MM.1S (cell line): ENCODE measurements around the gene ATG5.

ENCODE experiments used
- DNase-seq: peaks from one replicate; pipeline ENCODE4 v3.0.0-alpha.2; 2015
- H2AFZ ChIP-seq: fragments of 300-600 bp; sonication (generic); 2 replicates; pipeline ENCODE4 v1.6.0; 2016; ENCODE audit warnings: antibody characterized with exemption, low read length
- H3F3A ChIP-seq: fragments of 300-600 bp; sonication (generic); 2 replicates; pipeline ENCODE4 v1.6.1; 2016; ENCODE audit warnings: mild to moderate bottlenecking, antibody characterized with exemption, low read length, moderate library complexity, mixed read lengths; ENCODE audit not compliant: insufficient read depth
- H3K27ac ChIP-seq: fragments of 300-600 bp; sonication (generic); 2 replicates; pipeline ENCODE4 v1.5.1; 2016; ENCODE audit warnings: mild to moderate bottlenecking, low read length
- H3K27me3 ChIP-seq: fragments of 300-600 bp; sonication (generic); replicated peaks from 2 replicates; pipeline ENCODE4 v1.6.0; 2016; ENCODE audit warnings: low read length; ENCODE audit not compliant: insufficient read depth
- H3K36me3 ChIP-seq: fragments of 300-600 bp; sonication (generic); replicated peaks from 2 replicates; pipeline ENCODE4 v1.6.1; 2016; ENCODE audit warnings: mild to moderate bottlenecking, low read length, mixed read lengths; ENCODE audit not compliant: insufficient read depth
- H3K4me1 ChIP-seq: fragments of 300-600 bp; sonication (generic); 2 replicates; pipeline ENCODE4 v1.6.1; 2016; ENCODE audit warnings: low read length, mixed read lengths
- H3K4me2 ChIP-seq: fragments of 300-600 bp; sonication (generic); 2 replicates; pipeline ENCODE4 v1.6.0; 2016; ENCODE audit warnings: low read depth, low read length
- H3K4me3 ChIP-seq: fragments of 300-600 bp; sonication (generic); 2 replicates; pipeline ENCODE4 v1.5.1; 2016; ENCODE audit warnings: low read length, mixed read lengths
- H3K79me2 ChIP-seq: fragments of 300-600 bp; sonication (generic); 2 replicates; pipeline ENCODE4 v1.6.1; 2016; ENCODE audit warnings: mixed run types, low read length, mixed read lengths
- H3K9ac ChIP-seq: fragments of 300-600 bp; sonication (generic); 2 replicates; pipeline ENCODE4 v1.6.1; 2016; ENCODE audit warnings: low read length, mixed read lengths
- H3K9me2 ChIP-seq: fragments of 300-600 bp; sonication (generic); replicated peaks from 2 replicates; pipeline ENCODE4 v1.6.1; 2016; ENCODE audit warnings: mild to moderate bottlenecking, low read length, mixed read lengths; ENCODE audit not compliant: insufficient read depth
- H3K9me3 ChIP-seq: fragments of 300-600 bp; sonication (generic); replicated peaks from 2 replicates; pipeline ENCODE4 v1.6.1; 2016; ENCODE audit warnings: mild to moderate bottlenecking, low read length, mixed read lengths; ENCODE audit not compliant: insufficient read depth
- H4K20me1 ChIP-seq: fragments of 300-600 bp; sonication (generic); 2 replicates; pipeline ENCODE4 v1.6.1; 2016; ENCODE audit warnings: mild to moderate bottlenecking, low read length, moderate library complexity, mixed read lengths; ENCODE audit not compliant: insufficient read depth
- EZH2 ChIP-seq: fragments of 300-600 bp; sonication (generic); optimal IDR thresholded peaks from 2 replicates; pipeline ENCODE3; 2017; ENCODE audit warnings: low read depth, mild to moderate bottlenecking, antibody characterized with exemption, low read length, mixed read lengths
- EZH2phosphoT487 ChIP-seq: fragments of 300-600 bp; sonication (generic); IDR thresholded peaks from 2 replicates; pipeline ENCODE4 v1.6.1; 2018; ENCODE audit warnings: antibody characterized with exemption, low read length
- TF ChIP-seq, protein P1 (sequence below): fragments of 300-600 bp; sonication (generic); IDR thresholded peaks from 2 replicates; pipeline ENCODE4 v1.5.1; 2016; ENCODE audit warnings: antibody characterized with exemption, low read length, mixed read lengths

The ATG5 gene

DNA sequence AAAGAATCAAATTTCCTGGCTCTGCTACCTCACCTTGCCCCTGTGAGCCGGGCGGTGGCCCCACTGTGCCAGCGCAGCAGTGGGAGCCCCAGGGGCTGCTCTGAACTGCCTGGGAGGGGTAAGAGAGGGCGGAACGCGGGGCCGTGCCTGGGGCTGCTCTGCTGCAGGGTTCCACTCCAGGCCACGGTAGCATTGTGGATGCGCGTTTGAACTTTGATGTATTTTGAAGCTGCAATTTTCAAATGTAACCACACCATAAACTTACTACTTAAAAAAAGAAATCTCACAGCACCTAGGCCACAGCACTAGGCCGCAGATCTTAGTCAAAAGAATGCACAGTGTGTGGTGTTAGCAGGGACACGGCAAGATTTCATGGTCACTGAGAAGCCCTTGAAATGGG, 181.9 kb downstream of the ATG5 start:
- Histone ChIP-seq H3K9me2 (no peaks in the 10 kb centered on the region), H3K9me3 (no peaks in the 10 kb centered on the region), H3K79me2 (peaks cover 21% of the 10 kb centered on the region), H3K4me2 (peak overlapping the region; percentile 72; the same call in 1 of the 2 replicates), H3K36me3 (no peaks in the 10 kb centered on the region), H3K27ac (peak overlapping the region; percentile 97; the same call in 1 of the 2 replicates), H2AFZ (no peak overlapping the region), H3K4me3 (no peak overlapping the region), H3K9ac (peak overlapping the region; percentile 74; the same call in 1 of the 2 replicates), H3K4me1 (peaks cover 81% of the 10 kb centered on the region), H4K20me1 (no peaks in the 10 kb centered on the region), H3F3A (peaks cover 68% of the 10 kb centered on the region), H3K27me3 (no peaks in the 10 kb centered on the region)
- DNase-seq: peak; percentile 3
- TF ChIP-seq, protein P1, sequence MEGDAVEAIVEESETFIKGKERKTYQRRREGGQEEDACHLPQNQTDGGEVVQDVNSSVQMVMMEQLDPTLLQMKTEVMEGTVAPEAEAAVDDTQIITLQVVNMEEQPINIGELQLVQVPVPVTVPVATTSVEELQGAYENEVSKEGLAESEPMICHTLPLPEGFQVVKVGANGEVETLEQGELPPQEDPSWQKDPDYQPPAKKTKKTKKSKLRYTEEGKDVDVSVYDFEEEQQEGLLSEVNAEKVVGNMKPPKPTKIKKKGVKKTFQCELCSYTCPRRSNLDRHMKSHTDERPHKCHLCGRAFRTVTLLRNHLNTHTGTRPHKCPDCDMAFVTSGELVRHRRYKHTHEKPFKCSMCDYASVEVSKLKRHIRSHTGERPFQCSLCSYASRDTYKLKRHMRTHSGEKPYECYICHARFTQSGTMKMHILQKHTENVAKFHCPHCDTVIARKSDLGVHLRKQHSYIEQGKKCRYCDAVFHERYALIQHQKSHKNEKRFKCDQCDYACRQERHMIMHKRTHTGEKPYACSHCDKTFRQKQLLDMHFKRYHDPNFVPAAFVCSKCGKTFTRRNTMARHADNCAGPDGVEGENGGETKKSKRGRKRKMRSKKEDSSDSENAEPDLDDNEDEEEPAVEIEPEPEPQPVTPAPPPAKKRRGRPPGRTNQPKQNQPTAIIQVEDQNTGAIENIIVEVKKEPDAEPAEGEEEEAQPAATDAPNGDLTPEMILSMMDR: no peak
- TF ChIP-seq EZH2phosphoT487: no peak
- TF ChIP-seq EZH2: no peak

- Histone ChIP-seq H3K9ac (peak overlapping the region; percentile 74), H3K4me2 (peak overlapping the region; percentile 72), H2AFZ (no peak overlapping the region), H3K27ac (peak overlapping the region; percentile 97), H3K36me3 (no peaks in the 10 kb centered on the region), H3K9me2 (no peaks in the 10 kb centered on the region), H3K79me2 (peaks cover 21% of the 10 kb centered on the region), H4K20me1 (no peaks in the 10 kb centered on the region), H3F3A (peaks cover 68% of the 10 kb centered on the region), H3K4me3 (peak overlapping the region; percentile 16; the same call in 1 of the 2 replicates), H3K27me3 (no peaks in the 10 kb centered on the region), H3K4me1 (peaks cover 81% of the 10 kb centered on the region), H3K9me3 (no peaks in the 10 kb centered on the region)
- TF ChIP-seq EZH2phosphoT487: no peak
- no peak for TF ChIP-seq EZH2
- TF ChIP-seq, protein P1: no peak
- peak; percentile 7 for DNase-seq
Observed at GRCh38 chr6:106142876-106143431, 182.6 kb downstream of the ATG5 start.

GRCh38 chr6:106141441-106142237, 183.9 kb downstream of the ATG5 start:
- Histone ChIP-seq H4K20me1 (no peaks in the 10 kb centered on the region), H3K9me3 (no peaks in the 10 kb centered on the region), H3F3A (peaks cover 56% of the 10 kb centered on the region), H3K36me3 (no peaks in the 10 kb centered on the region), H3K9me2 (no peaks in the 10 kb centered on the region), H3K4me3 (peak overlapping the region; percentile 21; the same call in 1 of the 2 replicates), H3K9ac (peak overlapping the region; percentile 74), H3K27me3 (no peaks in the 10 kb centered on the region), H3K27ac (peak overlapping the region; percentile 97), H2AFZ (peak overlapping the region; percentile 11; the same call in 1 of the 2 replicates), H3K4me2 (peak overlapping the region; percentile 72), H3K79me2 (peaks cover 16% of the 10 kb centered on the region), H3K4me1 (peaks cover 73% of the 10 kb centered on the region)
- TF ChIP-seq, protein P1: no peak
- TF ChIP-seq EZH2: no peak
- TF ChIP-seq EZH2phosphoT487: no peak
- DNase-seq: peak; percentile 95
